ENCODE measurements around the gene LZTFL1.

Gene LZTFL1

DNA sequence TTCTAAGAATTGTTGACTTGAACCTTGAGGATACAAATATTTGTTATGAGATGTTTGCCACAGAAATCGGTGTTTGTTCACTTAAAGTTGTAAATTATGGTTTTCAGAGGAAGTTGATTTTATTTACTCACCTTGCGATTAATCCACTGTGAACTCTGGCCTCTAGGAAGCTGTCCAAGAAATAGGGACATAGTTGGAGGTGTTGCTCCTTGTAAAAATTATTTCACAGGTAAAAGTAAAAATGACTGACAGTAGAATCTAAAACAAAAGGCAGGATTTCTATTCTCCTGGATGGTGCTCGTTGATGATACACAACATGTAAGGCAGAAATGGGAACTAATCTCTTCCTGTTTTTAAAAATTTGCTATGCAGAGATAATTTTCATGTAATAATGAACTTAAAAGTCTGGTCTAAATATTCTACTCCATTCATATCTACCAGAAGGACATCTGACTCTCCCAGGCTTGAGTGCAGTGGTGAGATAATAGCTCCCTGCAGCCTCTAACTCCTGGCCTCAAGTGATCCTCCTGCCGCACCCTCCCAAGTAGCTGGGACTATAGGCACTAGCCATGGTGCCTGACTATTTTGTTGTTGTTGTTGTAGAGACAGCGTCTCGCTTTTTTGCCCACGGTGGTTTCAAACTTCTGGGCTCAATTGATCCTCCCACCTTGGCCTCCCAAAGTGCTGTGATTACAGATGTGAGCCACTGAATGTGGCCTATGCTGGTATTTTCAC, 17.1 kb upstream of the LZTFL1 start:
- TF ChIP-seq EGR1 (IDR thresholded peaks at IDR 0.05) (no peak), NFIC (IDR thresholded peaks at IDR 0.05) (no peak), USF1 (IDR thresholded peaks at IDR 0.05) (no peak), TAF1 (IDR thresholded peaks at IDR 0.05; ENCODE audit: low read depth) (no peak), FOXM1 (IDR thresholded peaks at IDR 0.05; ENCODE audit: borderline replicate concordance, low read depth) (no peak), MAX (IDR thresholded peaks at IDR 0.05) (no peak), REST (IDR thresholded peaks at IDR 0.05; ENCODE audit: low read depth) (no peak), YY1 (IDR thresholded peaks at IDR 0.05; ENCODE audit: low read depth) (no peak), CEBPB (IDR thresholded peaks at IDR 0.05) (no peak), CREB1 (IDR thresholded peaks at IDR 0.05; ENCODE audit: low read depth) (no peak), TEAD4 (IDR thresholded peaks at IDR 0.05) (no peak), EP300 (IDR thresholded peaks at IDR 0.05; ENCODE audit: borderline replicate concordance) (no peak)

DNA sequence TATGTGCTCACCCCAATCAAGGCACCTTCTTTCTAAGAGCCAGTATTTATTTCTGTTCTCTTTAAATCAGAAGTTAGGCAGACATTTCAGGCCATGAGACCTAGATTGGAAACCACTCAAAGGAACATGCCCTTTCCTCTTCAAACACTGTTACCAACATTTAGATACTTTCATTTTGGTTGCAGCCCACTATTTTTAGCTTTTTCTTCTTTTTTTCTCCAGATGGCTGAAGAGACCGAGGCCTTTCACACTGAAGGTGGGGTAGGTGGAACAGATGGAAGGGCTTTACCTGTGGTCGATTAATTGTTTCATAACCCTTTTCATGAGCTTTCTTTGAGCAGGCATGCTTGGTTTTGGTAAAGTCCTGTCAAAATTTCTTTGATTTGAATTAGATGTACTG, 10.9 kb upstream of the LZTFL1 start:
- TF ChIP-seq RAD21 (IDR thresholded peaks at IDR 0.05; ENCODE audit: low read depth) (no peak), CREB1 (IDR thresholded peaks at IDR 0.05; ENCODE audit: low read depth) (no peak), YY1 (IDR thresholded peaks at IDR 0.05; ENCODE audit: low read depth) (no peak), NFIC (IDR thresholded peaks at IDR 0.05) (no peak), CEBPB (IDR thresholded peaks at IDR 0.05) (no peak), USF1 (IDR thresholded peaks at IDR 0.05) (no peak), TAF1 (IDR thresholded peaks at IDR 0.05; ENCODE audit: low read depth) (no peak), FOXM1 (IDR thresholded peaks at IDR 0.05; ENCODE audit: borderline replicate concordance, low read depth) (no peak), EP300 (IDR thresholded peaks at IDR 0.05; ENCODE audit: borderline replicate concordance) (no peak), REST (IDR thresholded peaks at IDR 0.05; ENCODE audit: low read depth) (no peak), MAX (IDR thresholded peaks at IDR 0.05) (no peak), ZBTB7A (IDR thresholded peaks at IDR 0.05; ENCODE audit: low read depth) (no peak), EGR1 (IDR thresholded peaks at IDR 0.05) (no peak), TCF12 (IDR thresholded peaks at IDR 0.05; ENCODE audit: low read depth) (no peak), TEAD4 (IDR thresholded peaks at IDR 0.05) (no peak)

DNA sequence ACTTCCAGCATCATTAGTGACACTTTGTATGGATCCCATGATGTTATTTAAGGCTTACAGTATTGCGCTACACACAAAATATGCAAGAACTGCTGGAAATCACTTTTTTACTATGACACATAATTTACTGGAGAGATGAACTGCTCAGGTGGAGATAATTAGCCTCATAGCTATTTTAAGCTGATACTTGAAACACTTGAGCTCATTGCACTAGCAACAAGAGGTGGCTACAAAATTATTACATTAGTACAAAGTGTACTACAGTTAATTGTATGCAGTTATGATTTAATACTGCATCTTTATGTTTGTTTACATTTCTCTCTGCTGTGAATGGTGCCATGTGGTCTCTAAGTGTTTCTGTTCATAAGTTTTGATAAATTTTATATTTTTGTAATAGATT, 6.5 kb upstream of the LZTFL1 start:
- TF ChIP-seq YY1 (IDR thresholded peaks at IDR 0.05; ENCODE audit: low read depth) (no peak), TAF1 (IDR thresholded peaks at IDR 0.05; ENCODE audit: low read depth) (no peak), CREB1 (IDR thresholded peaks at IDR 0.05; ENCODE audit: low read depth) (no peak), REST (IDR thresholded peaks at IDR 0.05; ENCODE audit: low read depth) (no peak), FOXM1 (IDR thresholded peaks at IDR 0.05; ENCODE audit: borderline replicate concordance, low read depth) (no peak)

DNA sequence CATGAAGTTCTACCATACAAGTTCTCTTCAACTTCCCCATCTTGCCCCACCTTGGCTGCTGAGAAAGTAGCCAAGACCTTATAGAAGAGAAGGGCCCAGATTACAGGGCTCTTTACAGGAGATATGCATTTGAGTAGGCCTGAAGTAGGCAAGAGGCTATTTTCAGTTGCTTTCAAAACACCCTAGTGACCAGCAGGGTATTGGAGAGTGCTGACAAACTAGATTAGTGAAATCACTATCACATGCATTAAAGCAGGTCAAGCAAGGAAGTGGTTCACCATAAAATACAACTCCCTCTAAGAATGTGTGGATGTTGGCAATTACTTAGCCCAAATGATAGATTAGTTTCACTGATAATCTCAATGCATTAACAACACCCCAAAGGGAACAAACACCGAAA, 2.7 kb upstream of the LZTFL1 start:
- TF ChIP-seq CEBPB (IDR thresholded peaks at IDR 0.05) (no peak), CREB1 (IDR thresholded peaks at IDR 0.05; ENCODE audit: low read depth) (no peak), NFIC (IDR thresholded peaks at IDR 0.05) (no peak), TCF12 (IDR thresholded peaks at IDR 0.05; ENCODE audit: low read depth) (no peak), TAF1 (IDR thresholded peaks at IDR 0.05; ENCODE audit: low read depth) (no peak), RAD21 (IDR thresholded peaks at IDR 0.05; ENCODE audit: low read depth) (no peak), TEAD4 (IDR thresholded peaks at IDR 0.05) (no peak), EGR1 (IDR thresholded peaks at IDR 0.05) (no peak), FOXM1 (IDR thresholded peaks at IDR 0.05; ENCODE audit: borderline replicate concordance, low read depth) (no peak), REST (IDR thresholded peaks at IDR 0.05; ENCODE audit: low read depth) (no peak), MAX (IDR thresholded peaks at IDR 0.05) (no peak), ZBTB7A (IDR thresholded peaks at IDR 0.05; ENCODE audit: low read depth) (no peak), USF1 (IDR thresholded peaks at IDR 0.05) (no peak), YY1 (IDR thresholded peaks at IDR 0.05; ENCODE audit: low read depth) (no peak), EP300 (IDR thresholded peaks at IDR 0.05; ENCODE audit: borderline replicate concordance) (no peak)
